Mesenchymal stem cell (in vitro differentiated cells and primary cell): ENCODE data around the gene RTL1.
A peak's percentile ranks its signal among the peaks of the same experiment; 100 is the strongest.

Source experiments
- DNase-seq: peaks from one replicate; pipeline ENCODE4 v3.0.0-alpha.2; 2013
- H2AFZ ChIP-seq: one replicate; pipeline ENCODE4 v1.6.1; 2013; ENCODE audit warnings: low read depth, mild to moderate bottlenecking, control low read depth, inconsistent platforms, low read length, moderate library complexity
- H2AK5ac ChIP-seq: 2 replicates; pipeline ENCODE4 v1.6.1; 2013; ENCODE audit warnings: low read length, moderate library complexity, mild to moderate bottlenecking, inconsistent platforms; ENCODE audit not compliant: severe bottlenecking
- H2BK120ac ChIP-seq: one replicate; pipeline ENCODE4 v1.6.1; 2013; ENCODE audit warnings: low read depth, mild to moderate bottlenecking, inconsistent platforms, low read length, moderate library complexity
- H2BK12ac ChIP-seq, 2 experiments: one replicate each; pipeline ENCODE4 v1.6.1; 2013; ENCODE audit warnings: inconsistent platforms in 2 of 2, low read length in 2 of 2, mild to moderate bottlenecking in 2 of 2, moderate library complexity in 2 of 2, control low read depth in 1 of 2
- H2BK15ac ChIP-seq: one replicate; pipeline ENCODE4 v1.6.1; 2013; ENCODE audit warnings: mild to moderate bottlenecking, low read depth, inconsistent platforms; ENCODE audit not compliant: poor library complexity, severe bottlenecking
- H2BK5ac ChIP-seq: 2 replicates; pipeline ENCODE4 v1.6.1; 2013; ENCODE audit warnings: low read depth, mild to moderate bottlenecking, low read length, control low read depth, inconsistent platforms; ENCODE audit not compliant: poor library complexity, severe bottlenecking
- H3K14ac ChIP-seq, 2 experiments: one replicate each; pipeline ENCODE4 v1.6.1; 2013; ENCODE audit warnings: inconsistent platforms in 2 of 2, low read length in 2 of 2, control low read depth in 1 of 2, mild to moderate bottlenecking in 1 of 2, moderate library complexity in 1 of 2
- H3K18ac ChIP-seq, 2 experiments: one replicate each; pipeline ENCODE4 v1.6.1; 2013; ENCODE audit warnings: inconsistent platforms in 2 of 2, low read length in 2 of 2, control low read depth in 1 of 2, low read depth in 1 of 2, mild to moderate bottlenecking in 1 of 2
- H3K23ac ChIP-seq, 2 experiments: one replicate each; pipeline ENCODE4 v1.6.1; 2013; ENCODE audit warnings: inconsistent platforms in 2 of 2, low read length in 2 of 2, mild to moderate bottlenecking in 2 of 2, moderate library complexity in 2 of 2, control low read depth in 1 of 2
- H3K27ac ChIP-seq: 2 replicates; pipeline ENCODE4 v1.5.1; 2013; ENCODE audit warnings: mild to moderate bottlenecking, moderate library complexity, low read length, control low read depth, inconsistent platforms; ENCODE audit not compliant: poor library complexity, severe bottlenecking
- H3K27me3 ChIP-seq, 2 experiments: 2 replicates each; pipeline versions ENCODE4 v1.6.1 to v1.7.0; 2013; ENCODE audit warnings: low read length in 2 of 2, mild to moderate bottlenecking in 2 of 2, moderate library complexity in 2 of 2, control low read depth in 1 of 2, inconsistent platforms in 1 of 2; ENCODE audit not compliant: control insufficient read depth in 1 of 2, insufficient read depth in 1 of 2
- H3K36me3 ChIP-seq, 2 experiments: 2 replicates each; pipeline versions ENCODE4 v1.6.1 to v1.7.0; 2013; ENCODE audit warnings: low read length in 2 of 2, control low read depth in 1 of 2, inconsistent platforms in 1 of 2, low read depth in 1 of 2, mild to moderate bottlenecking in 1 of 2; ENCODE audit not compliant: insufficient read depth in 2 of 2, control insufficient read depth in 1 of 2
- H3K4ac ChIP-seq, 2 experiments: one replicate each; pipeline ENCODE4 v1.6.1; 2013; ENCODE audit warnings: inconsistent platforms in 2 of 2, low read length in 2 of 2, mild to moderate bottlenecking in 2 of 2, moderate library complexity in 2 of 2, control low read depth in 1 of 2, low read depth in 1 of 2
- H3K4me1 ChIP-seq: 2 replicates; pipeline ENCODE4 v1.6.1; 2013; ENCODE audit warnings: low read depth, low read length, control low read depth; ENCODE audit not compliant: control insufficient read depth, insufficient read depth
- H3K4me2 ChIP-seq: 2 replicates; pipeline ENCODE4 v1.6.1; 2013; ENCODE audit warnings: low read length, mild to moderate bottlenecking, inconsistent platforms; ENCODE audit not compliant: poor library complexity, severe bottlenecking
- H3K4me3 ChIP-seq, 2 experiments: 2 replicates each; pipeline versions ENCODE4 v1.5.1 to v1.7.0; 2013; ENCODE audit warnings: low read length in 2 of 2, mild to moderate bottlenecking in 2 of 2, control low read depth in 1 of 2, low read depth in 1 of 2; ENCODE audit not compliant: insufficient read depth in 1 of 2
- H3K79me1 ChIP-seq: replicated peaks from 2 replicates; pipeline ENCODE4 v1.6.1; 2013; ENCODE audit warnings: mild to moderate bottlenecking, control low read depth, low read length, inconsistent platforms; ENCODE audit not compliant: poor library complexity, severe bottlenecking
- H3K9ac ChIP-seq: 2 replicates; pipeline ENCODE4 v1.7.0; 2013; ENCODE audit warnings: mild to moderate bottlenecking, low read length, moderate library complexity
- H3K9me3 ChIP-seq: 2 replicates; pipeline ENCODE4 v1.7.0; 2013; ENCODE audit warnings: mild to moderate bottlenecking, low read length; ENCODE audit not compliant: control insufficient read depth
- H4K8ac ChIP-seq: one replicate; pipeline ENCODE4 v1.6.1; 2013; ENCODE audit warnings: inconsistent platforms, mild to moderate bottlenecking, low read length, moderate library complexity
- H4K91ac ChIP-seq: one replicate; pipeline ENCODE4 v1.6.1; 2013; ENCODE audit warnings: mild to moderate bottlenecking, low read length, inconsistent platforms
- WGBS: methylation state at CpG from one replicate; pipeline ENCODE4 v1.1.7; 2013; ENCODE audit warnings: mixed read lengths; 5-methylcytosine and 5-hydroxymethylcytosine counted together

RTL1 gene

GRCh38 chr14:100891501-100892445 lies 11.7 kb downstream of the RTL1 start:
- Histone ChIP-seq H3K27me3 (peaks cover 4 to 8% of the 10 kb centered on the region in 2 experiments), H2BK12ac (no peak overlapping the region), H3K14ac (no peak overlapping the region), H3K4me2 (no peak overlapping the region), H3K23ac (no peak overlapping the region), H3K9ac (no peak overlapping the region), H2AK5ac (no peak overlapping the region), H3K18ac (no peak overlapping the region), H3K79me1 (no peaks in the 10 kb centered on the region), H3K4me3 (no peak overlapping the region), H3K9me3 (no peaks in the 10 kb centered on the region), H2BK5ac (no peak overlapping the region), H2BK15ac (peak overlapping the region; percentile 63), H2AFZ (no peak overlapping the region), H3K4me1 (no peaks in the 10 kb centered on the region), H3K27ac (no peak overlapping the region), H4K91ac (no peak overlapping the region), H3K4ac (no peak overlapping the region), H3K36me3 (peaks cover 0 to 82% of the 10 kb centered on the region in 2 experiments), H2BK120ac (no peak overlapping the region), H4K8ac (no peak overlapping the region)
- DNase-seq, result no peak
- WGBS, result 91% methylated on average over 13 of the region's 13 CpGs

GRCh38 chr14:100891051-100891450 lies 12.5 kb downstream of the RTL1 start:
- Histone ChIP-seq H4K8ac (no peak overlapping the region), H2BK12ac (no peak overlapping the region), H2BK15ac (no peak overlapping the region), H3K23ac (no peak overlapping the region), H3K27ac (no peak overlapping the region), H3K14ac (no peak overlapping the region), H3K9me3 (no peaks in the 10 kb centered on the region), H3K27me3 (peaks cover under 1 to 4% of the 10 kb centered on the region in 2 experiments), H2BK120ac (no peak overlapping the region), H4K91ac (no peak overlapping the region), H2AFZ (no peak overlapping the region), H2AK5ac (no peak overlapping the region), H3K9ac (no peak overlapping the region), H3K4me2 (no peak overlapping the region), H3K36me3 (peaks cover 0 to 80% of the 10 kb centered on the region in 2 experiments), H3K18ac (no peak overlapping the region), H3K79me1 (no peaks in the 10 kb centered on the region), H3K4me3 (no peak overlapping the region), H3K4ac (no peak overlapping the region), H3K4me1 (no peaks in the 10 kb centered on the region), H2BK5ac (no peak overlapping the region)
- 85% methylated on average over 10 of the region's 10 CpGs for WGBS
- DNase-seq, result no peak

- Histone ChIP-seq H2AFZ (no peak overlapping the region), H2BK5ac (no peak overlapping the region), H3K9me3 (no peaks in the 10 kb centered on the region), H2BK12ac (peak overlapping the region in 1 of 2 experiments; percentile 22), H3K36me3 (peaks cover 0 to 80% of the 10 kb centered on the region in 2 experiments), H3K4ac (peak overlapping the region in 1 of 2 experiments; percentile 13), H3K23ac (no peak overlapping the region), H3K4me1 (no peaks in the 10 kb centered on the region), H2BK15ac (no peak overlapping the region), H3K9ac (no peak overlapping the region), H3K4me3 (no peak overlapping the region), H3K18ac (no peak overlapping the region), H3K79me1 (no peaks in the 10 kb centered on the region), H2AK5ac (no peak overlapping the region), H4K8ac (no peak overlapping the region), H3K27ac (no peak overlapping the region), H3K14ac (no peak overlapping the region), H2BK120ac (no peak overlapping the region), H3K4me2 (no peak overlapping the region), H3K27me3 (peaks cover under 1 to 4% of the 10 kb centered on the region in 2 experiments), H4K91ac (no peak overlapping the region)
- WGBS, result 83% methylated on average over 5 of the region's 8 CpGs
- DNase-seq, result no peak
These were observed 13.3 kb downstream of the RTL1 start for GRCh38 chr14:100890061-100890850.

GRCh38 chr14:100889641-100890040 lies 13.9 kb downstream of the RTL1 start:
- Histone ChIP-seq H3K4me1 (no peaks in the 10 kb centered on the region), H3K9ac (no peak overlapping the region), H2BK120ac (no peak overlapping the region), H3K4me3 (no peak overlapping the region), H3K4me2 (no peak overlapping the region), H3K9me3 (no peaks in the 10 kb centered on the region), H3K14ac (no peak overlapping the region), H2BK12ac (no peak overlapping the region), H3K79me1 (no peaks in the 10 kb centered on the region), H2AFZ (no peak overlapping the region), H3K36me3 (peaks cover 0 to 80% of the 10 kb centered on the region in 2 experiments), H3K18ac (no peak overlapping the region), H3K27ac (no peak overlapping the region), H2BK5ac (no peak overlapping the region), H4K8ac (no peak overlapping the region), H3K27me3 (peaks cover 4 to 5% of the 10 kb centered on the region in 2 experiments), H4K91ac (no peak overlapping the region), H2AK5ac (no peak overlapping the region), H2BK15ac (no peak overlapping the region), H3K4ac (no peak overlapping the region), H3K23ac (no peak overlapping the region)
- 95% methylated on average over 6 of the region's 6 CpGs for WGBS
- DNase-seq, result no peak
